T-helper 1 cell treated with Interleukin-12 subunit alpha and Interleukin-12 subunit beta and Interleukin-4 antibody, amounts not matched to agents 30 μg/mL and 1 μg/mL, for 36 hours (primary cell): ENCODE data around the gene AAMP.

ENCODE experiments used
- H3K27ac Mint-ChIP-seq: one replicate; pipeline ENCODE4 v1.8.0; 2021; ENCODE audit warnings: mild to moderate bottlenecking, mixed read lengths
- H3K27me3 Mint-ChIP-seq: one replicate; pipeline ENCODE4 v1.8.0; 2021; ENCODE audit warnings: low read depth, mixed read lengths
- H3K36me3 Mint-ChIP-seq: one replicate; pipeline ENCODE4 v1.8.0; 2021; ENCODE audit warnings: low read depth, mixed read lengths
- H3K4me1 Mint-ChIP-seq: one replicate; pipeline ENCODE4 v1.8.0; 2021; ENCODE audit warnings: low read depth, mixed read lengths
- H3K4me3 Mint-ChIP-seq: one replicate; pipeline ENCODE4 v1.8.0; 2021; ENCODE audit warnings: mild to moderate bottlenecking, moderate library complexity, mixed read lengths
- H3K9me3 Mint-ChIP-seq: one replicate; pipeline ENCODE4 v1.8.0; 2021; ENCODE audit warnings: mixed read lengths

The AAMP gene

GRCh38 chr2:218261423-218262236 is 8.3 kb downstream of the AAMP start:
- Mint-ChIP-seq H3K27me3 (no peaks in the 10 kb centered on the region), H3K4me1 (peaks cover 19% of the 10 kb centered on the region), H3K4me3 (no peak overlapping the region), H3K9me3 (no peaks in the 10 kb centered on the region), H3K36me3 (peaks cover 12% of the 10 kb centered on the region), H3K27ac (peak overlapping the region; percentile 38)

GRCh38 chr2:218260742-218261422 is 9.1 kb downstream of the AAMP start, which contains the start of gene GPBAR1:
GPBAR1 (plus strand) TSS chr2:218261015; CDS start chr2:218262725, 1,710 bp downstream.
- H3K27me3 Mint-ChIP-seq, result no peaks in the 10 kb centered on the region
- no peak within 1 kb of the TSS for H3K4me3 Mint-ChIP-seq
- H3K4me1 Mint-ChIP-seq, result peaks cover 17% of the 10 kb centered on the region
- H3K36me3 Mint-ChIP-seq, result peaks cover 14% of the 10 kb centered on the region
- no peaks in the 10 kb centered on the region for H3K9me3 Mint-ChIP-seq
- peak within 1 kb of the TSS; percentile 38 for H3K27ac Mint-ChIP-seq

GRCh38 chr2:218260166-218260565 is 9.8 kb downstream of the AAMP start:
- peaks cover 19% of the 10 kb centered on the region for H3K36me3 Mint-ChIP-seq
- H3K4me1 Mint-ChIP-seq, result peaks cover 17% of the 10 kb centered on the region
- no peaks in the 10 kb centered on the region for H3K9me3 Mint-ChIP-seq
- H3K27me3 Mint-ChIP-seq, result no peaks in the 10 kb centered on the region
- no peak overlapping the region for H3K27ac Mint-ChIP-seq
- no peak overlapping the region for H3K4me3 Mint-ChIP-seq

DNA sequence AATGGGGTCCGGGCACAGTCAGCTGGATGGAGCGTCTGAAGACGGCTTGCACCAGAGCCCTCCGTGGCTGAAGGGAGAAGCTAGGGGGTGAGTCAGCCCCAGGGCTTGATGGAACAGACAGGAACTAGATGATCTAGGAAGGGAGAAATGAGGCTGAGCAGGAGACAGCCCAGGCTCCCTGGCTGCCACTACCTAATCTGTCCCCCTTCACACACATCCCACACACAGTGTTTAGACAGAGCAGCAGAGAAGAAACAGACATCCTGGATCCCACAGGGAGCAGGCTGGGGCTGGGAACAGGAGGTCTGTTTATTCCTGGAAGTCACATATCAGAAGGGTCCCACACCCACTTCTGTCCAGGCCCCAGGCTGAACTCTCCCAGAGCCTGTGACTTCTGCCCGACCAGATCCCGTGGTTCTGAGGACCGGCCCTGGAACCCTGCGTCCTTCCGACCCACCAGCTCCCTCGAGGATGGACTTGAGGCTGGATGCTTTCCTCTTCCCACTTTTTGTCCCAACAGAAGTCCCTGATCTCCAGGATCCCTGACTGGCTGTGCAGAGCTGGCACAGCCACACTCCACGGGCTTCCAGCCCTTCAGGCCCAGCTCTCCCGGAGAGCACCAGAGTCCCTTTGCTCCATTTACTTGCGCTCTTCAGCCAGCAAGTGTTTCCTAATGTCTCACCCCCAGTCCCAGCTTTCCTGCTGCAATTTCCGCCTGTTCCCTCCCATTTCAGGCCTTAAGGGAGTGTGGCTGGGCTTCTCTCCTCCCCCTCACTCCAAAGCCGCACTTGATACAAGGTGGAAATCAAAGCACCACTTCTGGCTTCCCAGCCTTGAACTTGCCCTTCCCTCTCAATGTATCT is 10.6 kb downstream of the AAMP start:
- H3K36me3 Mint-ChIP-seq, result peaks cover 25% of the 10 kb centered on the region
- H3K27me3 Mint-ChIP-seq, result no peaks in the 10 kb centered on the region
- H3K4me1 Mint-ChIP-seq, result peaks cover 17% of the 10 kb centered on the region
- no peak overlapping the region for H3K27ac Mint-ChIP-seq
- H3K4me3 Mint-ChIP-seq, result no peak overlapping the region
- no peaks in the 10 kb centered on the region for H3K9me3 Mint-ChIP-seq

GRCh38 chr2:218257390-218257981 is 12.5 kb downstream of the AAMP start:
- Mint-ChIP-seq H3K4me1 (peaks cover 17% of the 10 kb centered on the region), H3K27ac (peak overlapping the region; percentile 86), H3K36me3 (peaks cover 30% of the 10 kb centered on the region), H3K9me3 (no peaks in the 10 kb centered on the region), H3K27me3 (no peaks in the 10 kb centered on the region), H3K4me3 (no peak overlapping the region)

DNA sequence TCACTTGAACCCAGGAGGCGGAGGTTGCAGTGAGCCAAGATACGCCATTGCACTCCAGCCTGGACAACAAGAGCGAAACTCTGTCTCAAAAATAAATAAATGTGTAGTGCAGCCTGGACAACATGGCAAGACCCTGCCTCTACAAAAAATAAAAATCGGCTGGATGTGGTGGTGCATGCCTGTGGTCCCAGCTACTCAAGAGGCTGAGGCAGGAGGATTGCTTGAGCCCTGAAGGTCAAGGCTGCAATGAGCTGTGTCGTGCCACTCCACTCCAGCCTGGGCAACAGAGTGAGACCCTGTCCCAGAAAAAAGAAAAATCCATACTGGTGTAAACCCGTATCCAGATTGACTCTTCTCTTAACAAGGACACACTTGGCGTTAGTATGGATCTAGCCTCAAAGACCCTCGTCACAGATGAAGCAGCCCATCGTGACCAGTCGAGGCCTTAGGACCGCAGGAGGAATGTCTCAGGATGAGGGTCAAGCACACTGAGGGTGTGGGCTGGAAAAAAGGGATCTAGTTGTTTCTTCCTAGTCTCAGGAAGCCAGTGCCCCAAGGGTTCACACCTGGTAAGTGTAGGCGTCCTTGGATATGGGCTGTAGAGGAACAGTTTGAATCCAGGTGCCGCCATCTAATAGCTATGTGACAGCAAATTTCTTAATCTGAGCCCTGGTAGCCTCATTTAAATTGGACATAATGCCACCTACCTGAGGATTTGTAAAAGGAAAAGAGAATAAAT is 13.2 kb downstream of the AAMP start:
- Mint-ChIP-seq H3K27ac (peak overlapping the region; percentile 86), H3K4me3 (no peak overlapping the region), H3K9me3 (no peaks in the 10 kb centered on the region), H3K27me3 (no peaks in the 10 kb centered on the region), H3K4me1 (peaks cover 17% of the 10 kb centered on the region), H3K36me3 (peaks cover 33% of the 10 kb centered on the region)

GRCh38 chr2:218255446-218255845 is 14.5 kb downstream of the AAMP start:
- Mint-ChIP-seq H3K36me3 (peaks cover 44% of the 10 kb centered on the region), H3K27me3 (no peaks in the 10 kb centered on the region), H3K4me1 (peaks cover 17% of the 10 kb centered on the region), H3K27ac (peak overlapping the region; percentile 14), H3K4me3 (no peak overlapping the region), H3K9me3 (no peaks in the 10 kb centered on the region)

DNA sequence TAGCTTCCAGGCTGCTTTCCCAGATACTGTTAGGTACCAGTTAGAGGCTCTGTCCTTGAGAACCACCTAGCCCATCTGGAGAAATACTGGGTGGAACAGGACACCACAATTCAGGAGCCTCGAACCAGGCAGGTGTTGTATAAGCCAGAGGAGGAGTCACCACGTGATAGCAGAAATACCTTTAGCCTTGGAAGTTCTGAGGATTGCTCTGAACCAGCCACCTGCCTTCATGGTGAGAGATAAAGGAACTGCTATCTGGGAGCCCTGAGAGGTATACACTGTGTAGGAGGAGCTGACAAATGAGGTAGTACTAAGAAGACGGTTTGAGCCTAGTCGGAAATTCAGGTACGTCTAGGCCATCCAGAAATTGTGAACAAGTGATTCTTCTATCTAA is 16.7 kb downstream of the AAMP start:
- no peaks in the 10 kb centered on the region for H3K27me3 Mint-ChIP-seq
- H3K9me3 Mint-ChIP-seq, result no peaks in the 10 kb centered on the region
- H3K27ac Mint-ChIP-seq, result no peak overlapping the region
- H3K4me3 Mint-ChIP-seq, result no peak overlapping the region
- peaks cover 17% of the 10 kb centered on the region for H3K4me1 Mint-ChIP-seq
- peaks cover 61% of the 10 kb centered on the region for H3K36me3 Mint-ChIP-seq

GRCh38 chr2:218252509-218253231 is 17.3 kb downstream of the AAMP start:
- H3K9me3 Mint-ChIP-seq, result no peaks in the 10 kb centered on the region
- H3K4me1 Mint-ChIP-seq, result peaks cover 16% of the 10 kb centered on the region
- no peak overlapping the region for H3K4me3 Mint-ChIP-seq
- H3K27me3 Mint-ChIP-seq, result no peaks in the 10 kb centered on the region
- H3K27ac Mint-ChIP-seq, result no peak overlapping the region
- H3K36me3 Mint-ChIP-seq, result peaks cover 64% of the 10 kb centered on the region

- H3K4me1 Mint-ChIP-seq, result peaks cover 11% of the 10 kb centered on the region
- no peaks in the 10 kb centered on the region for H3K9me3 Mint-ChIP-seq
- no peak overlapping the region for H3K4me3 Mint-ChIP-seq
- peak overlapping the region; percentile 36 for H3K27ac Mint-ChIP-seq
- peaks cover 71% of the 10 kb centered on the region for H3K36me3 Mint-ChIP-seq
- no peaks in the 10 kb centered on the region for H3K27me3 Mint-ChIP-seq
Measured at GRCh38 chr2:218249691-218250090, 20.2 kb downstream of the AAMP start.

DNA sequence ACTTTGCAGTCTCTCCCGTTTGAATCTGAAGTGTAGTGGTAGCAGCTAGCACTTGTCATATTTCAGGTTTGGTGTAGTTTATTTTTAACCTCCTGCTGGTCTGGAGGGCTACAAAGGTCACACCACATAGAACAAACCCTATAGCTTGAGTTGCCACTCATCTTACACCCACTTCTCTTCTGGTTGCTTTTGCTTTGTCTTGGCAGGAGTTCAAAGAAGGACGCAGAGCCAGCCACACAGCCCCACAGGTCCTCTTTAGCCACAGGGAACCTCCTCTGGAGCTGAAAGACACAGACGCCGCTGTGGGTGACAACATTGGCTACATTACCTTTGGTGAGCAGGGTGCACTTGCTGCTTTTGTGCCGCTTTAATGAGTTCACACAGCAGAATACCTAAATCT is 24.7 kb downstream of the AAMP start:
- Mint-ChIP-seq H3K9me3 (no peaks in the 10 kb centered on the region), H3K4me3 (no peak overlapping the region), H3K36me3 (peaks cover 65% of the 10 kb centered on the region), H3K27ac (no peak overlapping the region), H3K27me3 (no peaks in the 10 kb centered on the region), H3K4me1 (peaks cover 17% of the 10 kb centered on the region)

DNA sequence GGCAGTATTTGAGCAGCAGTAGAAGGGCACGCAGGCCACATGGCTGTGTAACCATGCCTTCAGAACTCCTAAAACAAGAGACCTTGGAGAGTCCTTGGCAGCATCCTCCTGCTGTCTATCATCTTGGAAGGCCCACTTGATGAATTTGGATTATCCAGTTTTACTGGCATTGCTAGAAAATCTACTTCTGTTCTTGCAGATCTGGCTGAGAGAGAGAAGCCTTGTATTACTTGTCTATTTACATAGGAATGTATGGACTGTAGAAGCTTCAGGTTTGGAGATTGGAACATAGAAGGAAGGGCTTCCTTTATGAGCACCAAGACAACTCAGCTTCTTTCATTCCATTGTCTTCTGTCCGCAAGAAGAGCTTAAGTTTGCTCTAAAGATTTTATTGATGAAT is 25.3 kb downstream of the AAMP start:
- no peak overlapping the region for H3K4me3 Mint-ChIP-seq
- H3K27ac Mint-ChIP-seq, result peak overlapping the region; percentile 15

DNA sequence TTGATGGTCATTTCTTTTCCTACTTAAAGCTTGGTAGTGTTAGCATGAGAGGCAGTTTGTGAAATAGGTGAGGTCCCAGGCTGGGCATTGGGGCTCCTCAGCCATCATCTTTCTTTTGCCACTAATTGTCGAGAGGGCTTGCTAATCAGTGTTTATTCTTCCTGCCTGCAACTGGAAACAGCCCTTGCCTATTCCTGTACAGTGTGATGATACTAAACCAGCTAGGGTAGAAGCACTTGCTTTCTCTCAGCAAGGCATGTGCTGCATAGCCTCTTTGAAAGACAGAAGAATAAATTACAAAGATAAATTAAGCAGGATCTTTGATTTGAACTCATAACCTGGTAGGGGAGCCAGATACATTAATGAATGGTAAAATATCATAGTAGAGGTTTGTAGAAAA is 25.7 kb downstream of the AAMP start:
- Mint-ChIP-seq H3K4me3 (no peak overlapping the region), H3K4me1 (peaks cover 17% of the 10 kb centered on the region), H3K9me3 (no peaks in the 10 kb centered on the region), H3K27me3 (no peaks in the 10 kb centered on the region), H3K36me3 (peaks cover 58% of the 10 kb centered on the region), H3K27ac (no peak overlapping the region)

More for the DNA sequence above, 25.3 kb downstream of the AAMP start:
- Mint-ChIP-seq H3K36me3 (peaks cover 61% of the 10 kb centered on the region), H3K4me1 (peaks cover 17% of the 10 kb centered on the region), H3K27me3 (no peaks in the 10 kb centered on the region), H3K9me3 (no peaks in the 10 kb centered on the region)
